Activated CD4-positive, alpha-beta memory T cell treated with anti-CD3 and anti-CD28 coated beads for 36 hours (primary cell): ENCODE measurements around the gene NCAPH2. TPM values are rescaled to one million over a fixed set of nuclear protein-coding genes. Genes with fewer than 3 reads are reported as not detected.

Experiments used
- CTCF ChIA-PET: fragments of 350-600 bp; sonication (Branson Sonifier 250); formaldehyde crosslinking; loops from one replicate; lab custom pipeline; 2021; ENCODE audit warnings: antibody characterized with exemption, inconsistent platforms; lab: Charles Lee
- POLR2A ChIA-PET: fragments of 350-600 bp; sonication (Branson Sonifier 250); formaldehyde crosslinking; loops from one replicate; lab custom pipeline; 2021; ENCODE audit warnings: antibody characterized with exemption; lab: Charles Lee
- DNase-seq: peaks from one replicate; pipeline ENCODE4 v3.0.0-alpha.2; 2020
- H3K27ac Mint-ChIP-seq: one replicate; pipeline ENCODE4 v1.8.0; 2021; ENCODE audit warnings: mixed read lengths
- H3K27me3 Mint-ChIP-seq: one replicate; pipeline ENCODE4 v1.8.0; 2021; ENCODE audit warnings: mixed read lengths
- H3K36me3 Mint-ChIP-seq: one replicate; pipeline ENCODE4 v1.8.0; 2021; ENCODE audit warnings: mixed read lengths
- H3K4me1 Mint-ChIP-seq: one replicate; pipeline ENCODE4 v1.8.0; 2021; ENCODE audit warnings: low read depth, mixed read lengths
- H3K4me3 Mint-ChIP-seq: one replicate; pipeline ENCODE4 v1.8.0; 2021; ENCODE audit warnings: mild to moderate bottlenecking, mixed read lengths
- H3K9me3 Mint-ChIP-seq: one replicate; pipeline ENCODE4 v1.8.0; 2021; ENCODE audit warnings: mixed read lengths
- intact Hi-C: fragments of 100-400 bp; cut with micrococcal nuclease; formaldehyde crosslinking; loops from one replicate; pipeline ENCODE4 v1.15.1; 2023
- total RNA-seq, 2 experiments: library from RNA; stranded (reverse); gene quantifications; one replicate each; pipeline ENCODE4 v1.2.3, GENCODE V29; 2021

NCAPH2 gene
- total RNA-seq, 2 experiments from 2014 or later: 134 to 138 TPM

GRCh38 chr22:50475652-50476002, 32.4 kb upstream of the NCAPH2 start:
- intact Hi-C loops: loop anchor here (1.0 to 2.0 kb wide), 2 partner anchors 31 to 146 kb away; partner anchors contain the start of gene LMF2
- H3K4me3 Mint-ChIP-seq: peak overlapping the region; percentile 62
- POLR2A ChIA-PET: interaction anchor here (0.9 to 1.4 kb wide), 3 partner anchors 9 to 50 kb away, joined by 3 to 4 read pairs (median 4); partner anchors contain the start of gene SCO2
- CTCF ChIA-PET: interaction anchor here (0.9 kb wide), 1 partner anchor 145 kb away, joined by 3 read pairs; no protein-coding TSS in a partner anchor
- H3K36me3 Mint-ChIP-seq: no peaks in the 10 kb centered on the region
- no peak overlapping the region for H3K27ac Mint-ChIP-seq
- H3K4me1 Mint-ChIP-seq: peaks cover 43% of the 10 kb centered on the region
- H3K27me3 Mint-ChIP-seq: peaks cover 3% of the 10 kb centered on the region
- H3K9me3 Mint-ChIP-seq: no peaks in the 10 kb centered on the region
- no peak for DNase-seq

GRCh38 chr22:50476868-50477267, 31.2 kb upstream of the NCAPH2 start:
- peak overlapping the region; percentile 22 for H3K4me3 Mint-ChIP-seq
- DNase-seq: no peak
- no peaks in the 10 kb centered on the region for H3K9me3 Mint-ChIP-seq
- CTCF ChIA-PET: interaction anchor here (1.3 kb wide), 1 partner anchor 21 kb away, joined by 3 read pairs; no protein-coding TSS in a partner anchor
- intact Hi-C loops: no loop called here
- peaks cover 3% of the 10 kb centered on the region for H3K27me3 Mint-ChIP-seq
- no peaks in the 10 kb centered on the region for H3K36me3 Mint-ChIP-seq
- H3K4me1 Mint-ChIP-seq: peaks cover 31% of the 10 kb centered on the region
- POLR2A ChIA-PET: no interaction called here
- H3K27ac Mint-ChIP-seq: no peak overlapping the region

- POLR2A ChIA-PET: no interaction called here
- intact Hi-C loops: no loop called here
- H3K4me3 Mint-ChIP-seq: no peak overlapping the region
Observed at GRCh38 chr22:50477923-50478322, 30.1 kb upstream of the NCAPH2 start.

GRCh38 chr22:50479721-50480120, 28.3 kb upstream of the NCAPH2 start:
- ChIA-PET CTCF (interaction anchor here (1.3 to 2.7 kb wide), 2 partner anchors 18 to 141 kb away, joined by 6 to 15 read pairs; no protein-coding TSS in a partner anchor), POLR2A (no interaction called here)
- Mint-ChIP-seq H3K4me1 (peaks cover 8% of the 10 kb centered on the region), H3K36me3 (peaks cover 2% of the 10 kb centered on the region), H3K4me3 (peak overlapping the region; percentile 65), H3K27ac (no peak overlapping the region), H3K27me3 (peaks cover 3% of the 10 kb centered on the region), H3K9me3 (no peaks in the 10 kb centered on the region)
- DNase-seq: no peak
- intact Hi-C loops: no loop called here

More at GRCh38 chr22:50477923-50478322, 30.1 kb upstream of the NCAPH2 start:
- CTCF ChIA-PET: interaction anchor here (0.8 to 1.3 kb wide), 2 partner anchors 20 to 30 kb away, joined by 3 to 5 read pairs; partner anchors contain the start of gene NCAPH2
- DNase-seq: no peak
- Mint-ChIP-seq H3K36me3 (no peaks in the 10 kb centered on the region), H3K27me3 (peaks cover 3% of the 10 kb centered on the region), H3K9me3 (no peaks in the 10 kb centered on the region), H3K27ac (no peak overlapping the region), H3K4me1 (peaks cover 21% of the 10 kb centered on the region)

GRCh38 chr22:50481045-50481439, 27.0 kb upstream of the NCAPH2 start:
- H3K27me3 Mint-ChIP-seq: peaks cover 3% of the 10 kb centered on the region
- CTCF ChIA-PET: interaction anchor here (2.7 kb wide), 1 partner anchor 17 kb away, joined by 15 read pairs; no protein-coding TSS in a partner anchor
- peaks cover 2% of the 10 kb centered on the region for H3K36me3 Mint-ChIP-seq
- no peaks in the 10 kb centered on the region for H3K9me3 Mint-ChIP-seq
- POLR2A ChIA-PET: interaction anchor here (1.0 kb wide), 1 partner anchor 44 kb away, joined by 4 read pairs; the partner anchor contains the start of gene SCO2
- peaks cover 3% of the 10 kb centered on the region for H3K4me1 Mint-ChIP-seq
- no peak for DNase-seq
- H3K4me3 Mint-ChIP-seq: peak overlapping the region; percentile 62
- H3K27ac Mint-ChIP-seq: no peak overlapping the region
- intact Hi-C loops: no loop called here

GRCh38 chr22:50481440-50482106, 26.5 kb upstream of the NCAPH2 start, which contains the start of gene ADM2:
TSS of gene ADM2 (plus strand) at chr22:50481543. CDS start at chr22:50481848, 305 bp downstream.
- peak; percentile 80 for DNase-seq
- CTCF ChIA-PET: interaction anchor here (2.7 kb wide), 1 partner anchor 16 kb away, joined by 15 read pairs; no protein-coding TSS in a partner anchor

GRCh38 chr22:50482107-50483074, 25.6 kb upstream of the NCAPH2 start:
- intact Hi-C loops: no loop called here
- Mint-ChIP-seq H3K27me3 (peaks cover 3% of the 10 kb centered on the region), H3K36me3 (peaks cover 2% of the 10 kb centered on the region), H3K27ac (no peak overlapping the region), H3K4me3 (peak overlapping the region; percentile 79), H3K9me3 (no peaks in the 10 kb centered on the region), H3K4me1 (peaks cover 3% of the 10 kb centered on the region)
- no peak for DNase-seq
- ChIA-PET CTCF (interaction anchor here (2.7 kb wide), 1 partner anchor 15 kb away, joined by 15 read pairs; no protein-coding TSS in a partner anchor), POLR2A (interaction anchor here (1.5 kb wide), 1 partner anchor 12 kb away, joined by 3 read pairs; no protein-coding TSS in a partner anchor)

More at GRCh38 chr22:50481440-50482106, 26.5 kb upstream of the NCAPH2 start, which contains the start of gene ADM2:
- Mint-ChIP-seq H3K27me3 (peaks cover 3% of the 10 kb centered on the region), H3K27ac (no peak within 1 kb of the TSS), H3K4me1 (peaks cover 3% of the 10 kb centered on the region), H3K9me3 (no peaks in the 10 kb centered on the region), H3K4me3 (peak within 1 kb of the TSS; percentile 79), H3K36me3 (peaks cover 2% of the 10 kb centered on the region)
- POLR2A ChIA-PET: interaction anchor here (1.0 to 1.5 kb wide), 2 partner anchors 11 to 44 kb away, joined by 3 to 4 read pairs; partner anchors contain the start of gene SCO2
- intact Hi-C loops: no loop called here

GRCh38 chr22:50483106-50483505, 24.9 kb upstream of the NCAPH2 start:
- Mint-ChIP-seq H3K27me3 (peaks cover 3% of the 10 kb centered on the region), H3K4me1 (peaks cover 3% of the 10 kb centered on the region), H3K4me3 (peak overlapping the region; percentile 32), H3K27ac (no peak overlapping the region), H3K9me3 (no peaks in the 10 kb centered on the region), H3K36me3 (peaks cover 2% of the 10 kb centered on the region)
- POLR2A ChIA-PET: interaction anchor here (1.5 kb wide), 1 partner anchor 12 kb away, joined by 3 read pairs; no protein-coding TSS in a partner anchor
- intact Hi-C loops: no loop called here
- CTCF ChIA-PET: no interaction called here
- no peak for DNase-seq

GRCh38 chr22:50483556-50483955, 24.5 kb upstream of the NCAPH2 start:
- H3K4me3 Mint-ChIP-seq: no peak overlapping the region
- POLR2A ChIA-PET: no interaction called here
- intact Hi-C loops: no loop called here

GRCh38 chr22:50483977-50484853, 23.8 kb upstream of the NCAPH2 start:
- intact Hi-C loops: no loop called here
- CTCF ChIA-PET: no interaction called here
- Mint-ChIP-seq H3K4me1 (peaks cover 3% of the 10 kb centered on the region), H3K27ac (no peak overlapping the region), H3K36me3 (peaks cover 2% of the 10 kb centered on the region), H3K9me3 (no peaks in the 10 kb centered on the region), H3K4me3 (no peak overlapping the region), H3K27me3 (peaks cover 3% of the 10 kb centered on the region)
- no peak for DNase-seq
- POLR2A ChIA-PET: interaction anchor here (1.3 kb wide), 1 partner anchor 9 kb away, joined by 3 read pairs; the partner anchor contains the start of gene SBF1

More at GRCh38 chr22:50483556-50483955, 24.5 kb upstream of the NCAPH2 start:
- CTCF ChIA-PET: no interaction called here
- H3K9me3 Mint-ChIP-seq: no peaks in the 10 kb centered on the region
- peaks cover 3% of the 10 kb centered on the region for H3K4me1 Mint-ChIP-seq
- DNase-seq: no peak
- peaks cover 2% of the 10 kb centered on the region for H3K36me3 Mint-ChIP-seq
- H3K27me3 Mint-ChIP-seq: peaks cover 3% of the 10 kb centered on the region
- no peak overlapping the region for H3K27ac Mint-ChIP-seq
